GM21526 (cell line): ENCODE results near the gene MRC2.
"Not testable (repeated sequence)": the region's sequence is repeated elsewhere in the genome, so short reads cannot be mapped to it uniquely, and the experiment has no call there.

Experiments
- ATAC-seq: cut with Tn5 transposase; IDR thresholded peaks from one replicate; pipeline ENCODE4 v1.9.1; 2021; ENCODE audit warnings: moderate library complexity; ENCODE audit not compliant: unreplicated experiment, low FRiP score

Gene MRC2

GRCh38 chr17:62627219-62627903 lies at the start of gene MRC2:
TSS of gene MRC2 (plus strand) at chr17:62627670. CDS start at chr17:62627803, 133 bp downstream.
- no peak for ATAC-seq

GRCh38 chr17:62578757-62579487 lies 48.5 kb upstream of the MRC2 start:
- ATAC-seq, result no peak

GRCh38 chr17:62580947-62581346 lies 46.5 kb upstream of the MRC2 start:
- no peak for ATAC-seq

- ATAC-seq, result no peak
These were observed 45.7 kb upstream of the MRC2 start for GRCh38 chr17:62581764-62582163.

- no peak for ATAC-seq
These were observed 39.9 kb upstream of the MRC2 start for GRCh38 chr17:62587554-62587953.

GRCh38 chr17:62588109-62588508 lies 39.4 kb upstream of the MRC2 start:
- no peak for ATAC-seq

GRCh38 chr17:62591333-62591732 lies 36.1 kb upstream of the MRC2 start:
- no peak for ATAC-seq

- ATAC-seq, result not testable (repeated sequence)
These were observed 35.6 kb upstream of the MRC2 start for GRCh38 chr17:62591822-62592221.

GRCh38 chr17:62592341-62593099 lies 35.0 kb upstream of the MRC2 start:
- no peak for ATAC-seq

GRCh38 chr17:62595484-62595883 lies 32.0 kb upstream of the MRC2 start:
- ATAC-seq, result no peak

- ATAC-seq, result no peak
These were observed 30.8 kb upstream of the MRC2 start for GRCh38 chr17:62596662-62597061.

GRCh38 chr17:62597150-62597549 lies 30.3 kb upstream of the MRC2 start:
- ATAC-seq, result no peak

- ATAC-seq, result no peak
These were observed 29.6 kb upstream of the MRC2 start for GRCh38 chr17:62597920-62598319.

GRCh38 chr17:62599964-62600657 lies 27.4 kb upstream of the MRC2 start:
- ATAC-seq, result no peak

GRCh38 chr17:62600805-62601204 lies 26.7 kb upstream of the MRC2 start:
- no peak for ATAC-seq

- no peak for ATAC-seq
These were observed 26.0 kb upstream of the MRC2 start for GRCh38 chr17:62601471-62601870.

GRCh38 chr17:62603783-62604182 lies 23.7 kb upstream of the MRC2 start:
- ATAC-seq, result not testable (repeated sequence)

- ATAC-seq, result no peak
These were observed 21.9 kb upstream of the MRC2 start for GRCh38 chr17:62605588-62605987.

GRCh38 chr17:62611292-62611691 lies 16.2 kb upstream of the MRC2 start:
- peak; percentile 71 for ATAC-seq

- ATAC-seq, result peak; percentile 28
These were observed 15.7 kb upstream of the MRC2 start for GRCh38 chr17:62611728-62612127.

GRCh38 chr17:62612289-62612688 lies 15.2 kb upstream of the MRC2 start:
- not testable (repeated sequence) for ATAC-seq
